ENCODE data around the gene JTB. TPM values are rescaled to one million over a fixed set of nuclear protein-coding genes. Genes with fewer than 3 reads are reported as not detected.

Gene JTB
- total RNA-seq, 2 donors from 2014 or later, result 130 to 133 TPM

DNA sequence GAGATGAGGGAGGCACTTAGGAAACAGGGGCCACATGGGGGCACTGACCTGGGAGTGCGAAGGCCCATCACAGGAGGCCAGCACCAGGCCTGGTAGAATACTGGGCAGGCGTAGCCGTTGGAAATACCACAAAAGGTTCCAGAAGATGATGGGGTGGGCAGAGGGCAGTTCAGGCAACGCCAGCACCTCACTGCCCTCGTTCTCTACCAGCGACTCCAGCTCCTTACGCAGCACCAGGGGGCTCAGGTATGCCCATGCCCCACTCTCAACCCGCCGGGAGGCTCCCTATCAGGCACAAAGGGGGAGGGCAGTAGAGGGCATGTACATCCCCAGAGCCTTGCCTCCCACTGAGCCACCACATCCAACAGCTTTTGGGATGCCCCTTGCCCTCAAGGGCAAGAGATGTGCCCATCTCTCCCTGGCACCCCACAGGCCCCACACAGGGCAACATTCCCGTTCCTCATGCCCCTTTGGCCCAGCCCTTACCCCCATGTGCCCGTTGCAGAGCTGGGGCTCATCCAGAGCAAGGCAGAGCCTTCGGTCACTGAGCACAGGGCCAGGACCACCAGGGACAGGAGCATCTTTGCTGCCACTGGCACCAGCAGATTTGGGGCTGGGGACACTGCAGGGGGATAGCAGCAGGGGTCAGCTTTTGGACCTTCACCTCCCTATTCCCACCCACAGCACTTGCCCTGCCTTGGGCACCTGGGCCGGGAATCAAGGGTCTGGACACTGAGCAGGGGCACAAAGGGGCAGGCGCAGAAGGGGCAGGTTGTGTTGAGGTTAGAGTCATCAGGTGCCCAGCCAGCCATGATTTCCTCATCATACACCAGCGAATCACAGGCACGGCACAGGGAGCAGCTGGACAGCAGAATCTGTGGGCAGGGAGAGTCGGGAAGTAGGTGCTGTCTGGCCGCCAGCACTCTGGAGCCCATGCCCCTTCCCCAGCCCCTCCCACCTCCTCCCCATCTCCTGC, 45.0 kb downstream of the JTB start:
- H3K9me3 Mint-ChIP-seq, result no peaks in the 10 kb centered on the region
- no peak overlapping the region for H3K4me3 Mint-ChIP-seq
- no peak for DNase-seq
- no peaks in the 10 kb centered on the region for H3K27me3 Mint-ChIP-seq (ENCODE audit: low read depth)
- no peak for ATAC-seq (replicated peaks in 1 of 2)
- peaks cover 17% of the 10 kb centered on the region for H3K4me1 Mint-ChIP-seq (ENCODE audit: low read depth)
- H3K27ac Mint-ChIP-seq, result no peak overlapping the region
- peaks cover 2 to 26% of the 10 kb centered on the region in 2 donors for H3K36me3 Mint-ChIP-seq (ENCODE audit: insufficient read depth in 2 of 2)

DNA sequence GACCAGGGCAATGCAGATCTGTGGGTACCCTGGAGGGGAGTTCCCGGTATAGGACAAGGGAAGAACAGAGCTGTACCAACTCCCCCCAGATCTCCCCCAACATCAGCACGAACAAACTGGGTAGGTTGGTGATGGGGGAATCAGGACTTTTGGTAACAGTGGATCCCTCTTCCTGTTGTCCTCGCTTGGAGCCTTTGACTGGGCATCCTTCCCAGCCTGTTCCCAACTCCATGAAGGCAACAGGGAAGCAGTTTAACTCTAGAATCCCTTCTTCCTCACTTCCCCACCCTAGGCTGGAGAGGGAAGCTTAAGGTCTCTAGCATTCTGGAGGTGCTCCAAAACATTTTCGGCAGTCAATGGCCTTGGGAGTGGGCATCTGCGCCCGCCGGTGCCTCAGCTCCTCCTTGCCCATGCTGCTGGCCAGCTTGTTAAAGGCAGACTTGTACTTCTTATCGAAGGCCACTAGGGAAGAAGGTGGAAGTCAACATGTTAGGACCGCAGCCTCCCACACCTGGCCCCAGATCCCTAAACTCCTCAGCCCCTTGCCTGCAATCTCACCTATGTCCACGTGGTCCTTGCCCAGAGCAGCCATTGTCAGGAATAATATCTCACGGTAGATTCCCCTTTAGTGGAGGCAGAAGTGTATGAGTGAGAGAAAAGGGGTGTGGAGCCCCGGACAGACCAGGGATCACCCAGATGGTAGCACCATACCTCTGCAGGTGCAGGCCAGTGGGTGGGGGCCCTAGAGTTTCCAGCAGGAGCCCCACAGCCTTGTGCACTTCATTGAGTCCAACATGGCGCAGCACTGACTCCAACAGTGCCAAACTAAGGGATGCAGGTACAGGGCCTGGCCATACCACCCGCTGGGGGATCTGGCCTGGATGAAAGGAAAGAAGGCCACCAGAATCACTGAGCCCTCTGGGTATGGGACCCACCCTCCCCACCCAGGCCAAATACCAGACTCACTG, 47.2 kb downstream of the JTB start:
- H3K36me3 Mint-ChIP-seq (ENCODE audit: insufficient read depth in 2 of 2), result peaks cover 2 to 12% of the 10 kb centered on the region in 2 donors
- no peak overlapping the region for H3K4me3 Mint-ChIP-seq
- H3K9me3 Mint-ChIP-seq, result no peaks in the 10 kb centered on the region
- H3K27ac Mint-ChIP-seq, result no peak overlapping the region
- ATAC-seq (replicated peaks in 1 of 2) (peak in 1 of 2 donors; percentile 8), DNase-seq (no peak)
- no peaks in the 10 kb centered on the region for H3K27me3 Mint-ChIP-seq (ENCODE audit: low read depth)
- peaks cover 17% of the 10 kb centered on the region for H3K4me1 Mint-ChIP-seq (ENCODE audit: low read depth)

DNA sequence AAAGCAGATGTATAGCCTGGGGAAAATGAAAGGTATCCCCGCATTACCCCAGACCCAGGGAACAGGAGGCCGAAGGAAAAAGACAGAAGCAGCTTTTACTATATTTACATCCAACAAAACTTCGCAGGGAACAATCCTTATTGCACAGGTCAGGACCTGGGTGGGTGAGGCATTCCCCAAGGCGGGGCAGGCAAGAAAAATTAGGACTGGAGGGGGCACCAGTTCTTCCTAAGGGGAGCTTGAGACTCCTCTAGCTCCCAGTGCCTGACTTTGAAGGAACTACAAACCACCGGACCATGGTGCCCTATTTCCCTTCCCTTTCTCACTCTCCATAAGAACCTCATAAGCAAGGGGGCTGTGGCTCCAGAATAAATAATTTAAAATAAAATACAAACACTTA, 48.0 kb downstream of the JTB start:
- Mint-ChIP-seq H3K4me3 (no peak overlapping the region), H3K36me3 (ENCODE audit: insufficient read depth in 2 of 2) (peaks cover under 1 to 8% of the 10 kb centered on the region in 2 donors), H3K27me3 (ENCODE audit: low read depth) (no peaks in the 10 kb centered on the region), H3K27ac (no peak overlapping the region), H3K4me1 (ENCODE audit: low read depth) (peaks cover 20% of the 10 kb centered on the region), H3K9me3 (no peaks in the 10 kb centered on the region)
- no peak for DNase-seq
- ATAC-seq (replicated peaks in 1 of 2), result no peak

DNA sequence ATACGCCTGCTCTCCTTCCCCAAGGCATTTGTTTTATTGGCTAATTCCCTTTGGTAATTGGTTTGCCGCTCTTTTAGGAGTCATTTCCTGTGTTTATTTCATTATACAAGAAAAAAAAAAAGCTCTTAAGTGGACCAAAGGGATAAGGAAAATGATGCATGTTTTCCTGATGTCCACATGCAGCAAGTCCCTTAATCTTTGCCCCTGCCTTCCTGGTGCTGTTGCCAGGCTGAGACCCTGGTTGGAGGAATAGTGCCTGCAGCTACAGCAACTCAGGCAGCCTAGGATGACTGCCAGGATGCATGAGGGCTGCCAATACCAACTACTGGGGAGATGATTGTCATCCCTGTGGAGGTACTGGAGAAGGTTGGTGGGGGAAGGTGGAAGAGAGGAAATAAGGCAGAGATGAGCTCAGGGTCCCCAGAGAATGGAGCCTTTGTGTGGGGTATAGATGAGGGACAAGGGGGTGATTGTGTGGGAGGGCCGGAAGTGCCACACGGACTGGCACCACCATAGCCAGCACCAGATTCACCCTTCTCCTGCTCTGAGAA, 48.6 kb downstream of the JTB start:
- ATAC-seq (replicated peaks in 1 of 2) (peak in 1 of 2 donors; percentile 8), DNase-seq (no peak)
- peaks cover 0 to 7% of the 10 kb centered on the region in 2 donors for H3K36me3 Mint-ChIP-seq (ENCODE audit: insufficient read depth in 2 of 2)
- no peaks in the 10 kb centered on the region for H3K9me3 Mint-ChIP-seq
- peaks cover 25% of the 10 kb centered on the region for H3K4me1 Mint-ChIP-seq (ENCODE audit: low read depth)
- H3K27me3 Mint-ChIP-seq (ENCODE audit: low read depth), result no peaks in the 10 kb centered on the region
- no peak overlapping the region for H3K27ac Mint-ChIP-seq
- H3K4me3 Mint-ChIP-seq, result no peak overlapping the region

DNA sequence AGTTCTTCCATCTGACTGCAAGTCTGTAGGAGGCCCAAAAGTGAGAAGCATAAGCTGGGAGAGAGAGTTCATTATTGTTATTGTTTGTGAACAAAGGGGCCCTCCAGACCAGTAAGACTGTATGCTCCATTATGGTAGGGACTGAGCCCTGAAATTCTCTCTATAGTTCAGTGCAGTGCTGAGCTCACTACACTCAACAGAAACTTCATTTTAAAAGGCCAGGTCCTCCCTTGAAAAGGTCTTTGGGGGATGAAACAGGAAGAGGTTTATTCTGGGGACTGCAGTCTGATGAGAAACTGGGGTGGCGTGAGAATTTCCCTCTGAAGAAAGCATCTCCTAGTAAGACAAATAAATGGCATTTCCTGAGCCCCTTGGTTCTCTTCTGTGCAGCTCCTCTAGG, 49.2 kb downstream of the JTB start:
- ATAC-seq (replicated peaks in 1 of 2) (no peak), DNase-seq (no peak)
- H3K9me3 Mint-ChIP-seq, result no peaks in the 10 kb centered on the region
- H3K27me3 Mint-ChIP-seq (ENCODE audit: low read depth), result no peaks in the 10 kb centered on the region
- H3K4me1 Mint-ChIP-seq (ENCODE audit: low read depth), result peaks cover 26% of the 10 kb centered on the region
- H3K27ac Mint-ChIP-seq, result peak overlapping the region; percentile 43
- H3K4me3 Mint-ChIP-seq, result no peak overlapping the region
- peaks cover 0 to 7% of the 10 kb centered on the region in 2 donors for H3K36me3 Mint-ChIP-seq (ENCODE audit: insufficient read depth in 2 of 2)

DNA sequence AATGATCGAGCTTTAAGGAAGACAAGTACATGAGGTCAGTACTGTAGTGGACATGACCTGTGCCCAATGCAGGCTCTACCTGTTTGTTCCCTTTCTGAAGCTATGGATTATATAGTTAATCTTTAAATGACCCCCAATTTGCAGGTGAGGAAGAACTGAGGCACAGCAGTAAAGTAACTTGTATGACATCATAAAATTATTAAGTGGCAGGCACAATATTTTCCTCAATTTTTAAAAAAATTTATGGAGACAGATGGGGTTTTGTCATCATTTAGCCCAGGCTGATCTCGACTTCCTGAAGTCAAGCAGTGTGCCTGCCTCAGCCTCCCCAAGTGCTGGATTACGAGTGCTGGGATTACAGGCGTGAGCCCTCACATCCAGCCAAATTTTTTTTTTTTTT, 51.1 kb downstream of the JTB start:
- no peak for ATAC-seq (replicated peaks in 1 of 2)
- H3K9me3 Mint-ChIP-seq, result no peaks in the 10 kb centered on the region
- H3K36me3 Mint-ChIP-seq (ENCODE audit: insufficient read depth in 2 of 2), result peaks cover 0 to 9% of the 10 kb centered on the region in 2 donors
- DNase-seq, result no peak
- peaks cover 29% of the 10 kb centered on the region for H3K4me1 Mint-ChIP-seq (ENCODE audit: low read depth)
- H3K4me3 Mint-ChIP-seq, result no peak overlapping the region
- no peak overlapping the region for H3K27ac Mint-ChIP-seq
- no peaks in the 10 kb centered on the region for H3K27me3 Mint-ChIP-seq (ENCODE audit: low read depth)

Other genes starting within 250 kb of the JTB start
- 10 to 100 TPM; 62.6 to 70.8 TPM for gene INTS3, start 249.6 kb downstream of the JTB start, total RNA-seq
- gene SLC27A3, start 202.3 kb downstream of the JTB start, total RNA-seq, result 1 to 10 TPM; 5.6 to 8.3 TPM
- gene GATAD2B, start 54.7 kb downstream of the JTB start, total RNA-seq, result 100 to 1,000 TPM in 1 of 2 donors, 10 to 100 TPM in 1; 87.4 to 106 TPM
- gene DENND4B, start 31.0 kb downstream of the JTB start, total RNA-seq, result 100 to 1,000 TPM; 105 to 108 TPM
- 100 to 1,000 TPM; 107 to 121 TPM for gene CRTC2, start 19.1 kb downstream of the JTB start, total RNA-seq
- gene SLC39A1, start 14.1 kb downstream of the JTB start, total RNA-seq, result 10 to 100 TPM; 86.5 to 90.7 TPM
- gene CREB3L4, start 9.8 kb downstream of the JTB start, total RNA-seq, result 10 to 100 TPM; 13.7 to 13.9 TPM
- 10 to 100 TPM; 33.9 to 62.7 TPM for gene RAB13, start 8.7 kb upstream of the JTB start, total RNA-seq
- 1,000 to 10,000 TPM; 1,821 to 1,822 TPM for gene RPS27, start 13.1 kb upstream of the JTB start, total RNA-seq
- under 1 TPM; 0.07 to 0.14 TPM for gene NUP210L, start 177.4 kb upstream of the JTB start, total RNA-seq
- 100 to 1,000 TPM; 456 to 468 TPM for gene TPM3, start 214.4 kb upstream of the JTB start, total RNA-seq
- gene CFAP141, start 228.7 kb upstream of the JTB start, total RNA-seq, result not detected
- gene UBAP2L, start 243.3 kb upstream of the JTB start, total RNA-seq, result 100 to 1,000 TPM; 166 to 171 TPM

All from activated T-cell treated with anti-CD3 and anti-CD28 coated beads, Interleukin-2, amount 50 U/mL, for 72 hours (primary cell).